Measurements from ENCODE around the gene PPP2R2B.

GRCh38 chr5:146574713-146575112 lies 303.8 kb downstream of the PPP2R2B start:
- TF ChIP-seq CTCF (IDR thresholded peaks at IDR 0.05) (no peak), EP300 (IDR thresholded peaks at IDR 0.05) (no peak), POLR2A (IDR thresholded peaks at IDR 0.05) (no peak)
